SKM-1 (cell line): Measurements from ENCODE around the gene HYAL2.

Experiments used
- DNase-seq: peaks from one replicate; lab custom pipeline; 2025; ENCODE audit not compliant: unreplicated experiment; lab: John Stamatoyannopoulos, UW

The HYAL2 gene, protein sequence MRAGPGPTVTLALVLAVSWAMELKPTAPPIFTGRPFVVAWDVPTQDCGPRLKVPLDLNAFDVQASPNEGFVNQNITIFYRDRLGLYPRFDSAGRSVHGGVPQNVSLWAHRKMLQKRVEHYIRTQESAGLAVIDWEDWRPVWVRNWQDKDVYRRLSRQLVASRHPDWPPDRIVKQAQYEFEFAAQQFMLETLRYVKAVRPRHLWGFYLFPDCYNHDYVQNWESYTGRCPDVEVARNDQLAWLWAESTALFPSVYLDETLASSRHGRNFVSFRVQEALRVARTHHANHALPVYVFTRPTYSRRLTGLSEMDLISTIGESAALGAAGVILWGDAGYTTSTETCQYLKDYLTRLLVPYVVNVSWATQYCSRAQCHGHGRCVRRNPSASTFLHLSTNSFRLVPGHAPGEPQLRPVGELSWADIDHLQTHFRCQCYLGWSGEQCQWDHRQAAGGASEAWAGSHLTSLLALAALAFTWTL

DNA sequence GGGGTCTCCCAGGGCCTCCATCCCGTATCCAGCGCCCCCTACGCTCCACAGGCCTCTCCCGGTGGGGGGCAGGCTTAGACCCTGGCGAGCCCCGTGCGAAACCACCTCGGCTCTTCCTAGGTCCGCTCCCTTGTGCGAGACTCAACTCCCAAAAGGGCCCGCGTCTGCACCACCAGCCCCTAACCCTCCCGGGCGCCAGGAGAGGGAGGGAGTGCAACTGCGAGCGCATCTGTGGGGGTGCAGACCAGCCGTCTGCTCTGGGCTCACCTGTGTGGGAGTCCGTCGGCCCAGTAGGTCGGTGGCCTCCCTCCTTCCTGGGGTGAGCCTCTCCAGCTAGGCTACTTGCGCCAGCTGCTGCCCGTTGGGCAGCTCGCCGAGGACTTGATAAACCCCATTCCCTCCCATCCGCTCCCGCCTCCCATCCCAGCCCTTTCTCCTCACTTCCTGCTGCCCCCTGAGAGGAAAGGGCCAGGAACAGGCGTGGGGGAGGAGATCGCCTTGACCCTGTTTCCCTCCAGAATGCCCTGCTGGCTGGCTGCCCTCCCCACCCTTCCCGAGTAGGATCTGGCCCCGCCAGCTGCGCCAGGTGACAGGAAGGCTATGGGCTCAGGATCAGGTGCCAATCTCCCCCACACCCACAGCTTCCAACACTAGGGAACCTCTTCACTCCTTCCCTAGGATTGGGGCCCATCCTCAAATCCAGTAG lies at the start of gene HYAL2:
HYAL2 (minus strand) TSS at position 360 of the 706 bp plus-strand sequence. CDS start 2,256 bp downstream, outside the sequence.
- no peak for DNase-seq

DNA sequence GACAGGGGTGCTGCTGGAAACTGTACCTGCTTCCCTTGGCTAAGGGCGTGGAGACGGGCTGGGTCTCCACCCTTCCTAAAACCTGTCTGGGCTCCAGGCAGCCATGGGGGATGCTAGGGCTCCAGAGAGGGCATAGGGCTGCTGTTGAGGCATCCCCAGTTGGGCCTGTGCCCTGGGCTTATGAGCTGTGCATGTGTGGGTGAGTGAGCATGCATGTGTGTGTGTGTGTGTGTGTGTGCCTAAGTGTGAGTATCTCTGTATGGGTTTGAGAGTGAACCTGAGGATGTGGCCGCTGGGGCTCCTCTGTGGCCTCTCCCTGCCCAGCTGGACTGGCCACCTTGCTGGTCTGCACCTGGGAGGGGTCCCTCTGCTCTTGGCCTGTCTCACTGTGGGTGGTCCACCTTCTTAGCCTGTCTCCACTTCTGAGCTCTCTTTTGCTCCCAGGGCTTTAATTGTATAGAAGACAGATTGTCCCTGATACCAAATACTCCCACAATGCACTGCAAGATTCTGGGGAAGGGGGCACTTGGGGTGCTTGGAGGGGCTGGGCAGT lies 48.7 kb upstream of the HYAL2 start:
- DNase-seq: no peak

DNA sequence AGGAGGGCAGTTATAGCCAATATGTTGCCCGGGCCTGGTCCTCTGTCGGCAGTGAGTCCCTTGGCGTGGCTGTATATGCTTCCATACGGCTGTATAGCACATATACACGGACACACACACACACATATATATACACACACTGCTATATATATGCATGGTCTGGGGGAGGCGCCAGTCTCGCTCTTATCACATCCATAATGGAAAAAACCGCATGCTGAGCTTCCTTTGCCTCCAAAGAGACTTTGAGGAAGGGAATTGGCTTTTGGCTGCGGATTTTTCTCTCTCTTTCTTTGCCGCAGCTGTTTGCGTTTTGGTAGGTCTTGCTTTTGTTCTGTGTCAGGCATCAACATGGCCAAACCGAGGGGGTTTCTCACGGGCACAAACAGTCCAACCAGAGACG lies 48.0 kb upstream of the HYAL2 start:
- DNase-seq: no peak

DNA sequence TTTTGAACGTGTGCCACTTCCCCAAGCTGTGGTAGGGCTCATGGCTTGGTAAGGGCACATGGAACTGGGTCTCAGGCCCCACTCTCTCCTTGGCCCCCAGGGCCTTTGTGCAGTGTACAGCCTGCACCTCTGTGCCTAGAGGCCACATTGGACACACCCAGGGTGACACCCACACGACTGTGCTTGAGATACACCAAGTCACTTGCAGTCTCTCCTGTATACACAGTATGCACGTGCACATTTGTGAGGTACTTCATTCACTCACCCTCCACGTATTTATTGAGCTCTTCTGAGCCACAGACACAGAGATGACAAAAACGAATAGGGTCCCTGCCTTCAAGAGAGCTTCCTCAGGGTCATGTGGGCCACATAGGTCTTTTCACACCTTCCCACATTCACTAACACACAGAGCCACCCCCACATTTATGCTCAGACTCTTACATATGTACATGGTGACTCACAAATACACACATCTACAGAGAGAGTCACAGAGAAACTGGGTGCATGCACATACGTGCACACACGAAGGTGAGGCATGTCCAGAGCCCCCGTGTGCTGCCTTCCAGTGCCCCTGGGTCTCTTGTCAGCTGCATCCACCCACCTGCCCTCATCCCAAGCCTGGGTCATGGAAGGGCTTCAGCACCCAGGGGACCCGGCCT lies 46.6 kb upstream of the HYAL2 start:
- DNase-seq: no peak

DNA sequence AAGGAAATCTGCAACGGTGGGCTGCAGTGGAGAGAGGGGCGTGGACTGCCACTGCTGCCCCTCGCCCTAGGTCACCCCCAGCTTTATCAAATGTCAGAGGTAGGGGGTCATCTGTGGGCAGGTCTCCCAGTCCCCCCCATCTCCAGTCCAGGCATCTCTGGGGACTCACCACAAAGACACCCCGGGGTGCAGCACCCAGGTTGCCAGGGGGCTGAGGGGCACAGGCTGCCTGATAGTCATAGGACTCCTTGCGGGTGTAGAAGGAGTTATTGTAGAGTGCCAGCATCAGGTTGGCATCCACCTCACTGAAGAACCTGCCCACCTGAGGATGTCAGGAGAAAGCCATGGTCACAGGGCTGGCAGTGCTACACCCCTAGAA lies 43.3 kb upstream of the HYAL2 start:
- no peak for DNase-seq

DNA sequence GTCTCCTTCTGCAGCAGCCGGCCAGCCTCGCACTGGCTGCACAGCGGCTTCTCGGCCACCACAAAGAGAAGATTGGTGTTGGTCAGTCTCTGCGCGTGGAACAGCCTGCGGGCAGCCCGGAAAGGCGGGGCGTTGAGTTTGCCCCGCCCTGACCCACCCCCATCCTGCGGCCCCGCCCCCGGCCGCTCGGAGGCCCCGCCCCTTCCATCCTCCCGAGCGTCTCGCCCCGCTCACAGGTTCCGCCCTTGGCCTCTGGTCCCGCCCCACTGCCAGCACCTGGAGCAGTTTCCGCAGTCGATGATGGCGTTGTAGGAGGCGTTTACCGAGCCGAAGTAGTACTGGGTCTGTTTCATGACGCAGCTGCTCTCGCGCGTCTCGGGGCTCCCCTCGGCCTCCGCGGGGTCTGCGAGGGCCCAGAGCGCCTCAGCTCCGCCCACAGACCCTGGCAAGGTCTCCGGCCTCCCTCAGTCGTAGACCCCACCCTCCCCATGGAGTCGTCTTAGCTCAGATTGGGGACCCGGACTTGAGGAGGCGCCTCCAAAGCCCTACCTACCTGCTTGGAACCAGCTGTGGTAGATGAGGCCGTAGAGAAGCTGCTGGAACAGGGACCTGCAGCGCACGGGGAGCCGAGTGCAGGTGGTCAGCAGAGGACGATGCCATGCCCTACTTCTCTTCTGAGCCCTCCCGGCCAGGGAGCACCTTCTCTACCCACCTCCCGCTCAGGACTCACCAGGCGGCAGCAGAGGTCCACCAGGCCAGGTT lies 42.7 kb upstream of the HYAL2 start:
- peak; percentile 34 for DNase-seq

DNA sequence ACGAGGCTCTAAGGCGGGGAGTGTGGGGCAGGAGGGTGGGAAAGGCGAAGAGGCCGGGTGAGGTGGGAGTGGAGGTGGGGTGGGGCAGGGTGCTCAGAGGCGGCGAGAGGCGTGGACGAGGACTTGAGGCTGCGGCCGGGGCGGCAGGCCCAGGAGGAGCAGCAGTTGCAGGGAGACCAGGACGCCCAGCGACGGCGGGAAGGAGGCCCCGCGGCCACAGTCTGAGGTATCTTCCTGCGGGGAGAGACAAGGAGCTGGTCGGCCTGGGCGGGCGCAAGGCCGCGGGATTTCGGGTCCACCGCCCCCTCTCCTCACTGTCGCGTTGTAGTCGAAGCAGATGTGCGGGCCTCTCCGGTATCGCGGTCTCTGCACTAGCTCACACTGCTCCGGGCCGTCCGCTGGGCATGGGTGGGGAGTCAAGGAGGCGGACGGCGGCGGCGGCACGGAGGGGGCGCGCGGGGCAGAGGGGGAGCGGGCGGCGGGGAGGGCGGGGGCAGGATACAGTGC lies 42.1 kb upstream of the HYAL2 start:
- no peak for DNase-seq

DNA sequence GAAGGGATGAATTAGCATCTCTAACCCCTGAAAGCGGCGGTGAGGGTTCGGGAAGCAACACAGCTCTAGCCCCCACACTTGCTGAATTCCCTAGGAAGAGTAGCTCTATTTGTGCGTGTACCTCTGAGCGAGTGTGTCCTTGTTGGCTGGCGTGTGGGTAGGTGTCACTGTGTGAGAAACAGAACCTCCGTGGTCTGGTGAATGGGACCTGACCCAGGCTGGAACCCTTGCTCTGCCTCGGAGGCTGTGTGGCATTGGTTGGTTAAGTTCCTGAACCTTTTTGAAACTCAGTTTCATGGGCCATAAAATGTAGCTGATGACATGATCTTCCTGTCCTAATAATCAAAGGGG lies 37.2 kb upstream of the HYAL2 start:
- no peak for DNase-seq

DNA sequence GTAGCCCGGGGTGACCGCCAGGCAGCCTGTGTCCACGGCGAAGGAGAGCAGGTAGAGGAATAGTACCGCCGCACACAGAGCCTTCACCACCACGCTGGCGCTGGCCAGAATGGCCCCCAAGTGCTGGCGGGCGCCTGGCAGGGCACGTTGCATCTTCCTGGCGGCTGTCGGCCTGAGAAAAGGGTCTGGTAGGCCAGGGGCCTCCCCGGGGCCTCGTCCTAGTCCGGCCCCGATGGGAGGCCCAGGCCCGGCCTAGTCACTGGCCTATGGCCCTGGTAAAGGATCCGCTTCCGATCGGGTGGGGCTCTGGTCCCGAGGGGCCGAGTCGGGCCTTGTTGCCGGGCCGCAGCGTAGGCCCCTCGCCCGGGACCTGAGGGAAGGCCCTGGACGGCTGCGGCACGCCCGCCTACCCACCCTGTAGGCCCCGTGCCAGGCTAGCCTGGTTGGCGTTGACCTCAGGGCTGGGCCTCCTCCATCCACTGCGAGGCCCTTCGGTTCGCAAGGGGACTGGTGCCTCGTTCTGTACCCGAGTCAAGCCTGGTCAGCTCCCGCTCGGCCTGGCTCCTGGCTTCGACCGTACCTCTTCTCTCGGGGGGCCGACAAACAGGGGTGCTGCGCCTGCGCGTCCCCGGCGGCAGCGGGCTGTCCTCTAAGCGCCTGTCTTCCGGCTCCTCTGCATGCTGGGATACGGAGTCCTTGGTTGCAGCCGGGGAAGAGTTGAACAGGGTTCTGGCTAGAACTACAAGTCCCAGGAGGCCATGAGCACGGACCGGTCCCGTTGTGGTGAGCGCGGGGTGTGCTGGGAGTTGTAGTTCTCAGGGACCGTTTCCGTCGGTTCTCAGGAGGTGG lies 36.6 kb upstream of the HYAL2 start, which contains the start of gene TMEM115:
TMEM115 (minus strand) TSS at position 611 of the 849 bp plus-strand sequence; CDS start at position 153, 458 bp downstream.
- DNase-seq: peak; percentile 97

DNA sequence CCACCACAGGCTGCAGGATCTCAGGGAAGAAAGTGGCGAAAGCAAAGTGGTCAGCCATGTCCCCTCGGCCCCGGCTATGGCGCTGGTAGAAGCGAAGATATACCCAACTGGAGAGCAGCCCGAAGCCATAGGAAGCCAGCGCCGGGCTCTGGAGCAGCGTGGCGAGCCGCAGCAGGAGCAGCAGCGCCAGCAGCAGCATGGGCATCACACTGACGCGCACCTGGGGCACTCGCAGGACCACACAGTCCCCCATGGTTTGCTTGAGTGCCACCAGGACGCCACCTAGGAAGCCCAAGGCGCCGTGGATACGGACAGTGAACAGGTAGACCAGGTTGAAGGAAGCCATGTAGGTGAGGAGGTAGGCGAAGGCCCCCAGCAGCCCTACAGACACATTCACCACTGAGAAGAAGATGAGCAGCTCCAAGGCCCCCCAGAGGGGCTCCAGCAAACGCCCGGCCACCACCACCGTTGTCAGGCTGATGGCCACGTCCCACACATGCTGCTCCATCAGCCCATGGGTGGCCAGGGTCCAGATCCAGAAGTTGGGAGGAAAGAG lies 35.9 kb upstream of the HYAL2 start:
- no peak for DNase-seq

DNA sequence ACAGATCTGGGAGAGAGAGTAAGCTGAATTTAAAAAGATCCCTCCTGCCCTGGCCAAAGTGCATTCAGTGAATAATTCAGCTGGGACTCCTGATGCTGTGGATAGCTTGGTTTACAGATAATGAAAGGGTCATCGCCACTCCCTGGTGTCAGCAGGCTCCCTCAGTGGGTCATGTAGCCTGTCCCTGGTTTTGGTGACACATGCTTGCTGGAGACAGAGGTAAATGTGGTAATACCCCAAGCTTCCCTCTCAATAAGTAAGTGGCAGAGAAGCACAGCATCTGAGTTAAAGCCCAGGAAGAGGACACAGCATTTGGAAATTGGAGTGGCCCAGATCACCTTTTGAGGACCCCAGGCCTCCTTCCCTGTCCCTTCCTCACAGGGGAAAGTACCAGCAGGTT lies 34.9 kb upstream of the HYAL2 start:
- DNase-seq: no peak

DNA sequence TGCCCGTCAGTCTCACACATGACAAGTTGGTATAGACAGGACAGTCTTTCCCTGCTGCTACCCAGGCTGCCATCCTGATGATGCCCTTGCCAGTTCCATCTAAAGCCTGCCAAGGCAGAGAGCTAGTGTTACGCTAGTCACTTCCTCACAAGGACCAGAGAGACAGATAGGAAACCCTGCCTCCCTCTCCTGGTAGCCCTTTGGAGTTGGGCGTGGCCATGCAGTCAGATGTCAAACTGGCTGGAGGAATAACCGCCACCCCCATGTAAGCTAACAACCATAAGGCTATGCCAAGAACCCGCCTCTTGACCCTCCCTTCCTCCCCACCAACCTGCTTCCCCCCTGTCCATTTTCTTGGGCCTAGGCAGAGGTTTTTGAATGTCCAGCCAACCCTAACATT lies 34.0 kb upstream of the HYAL2 start:
- no peak for DNase-seq

DNA sequence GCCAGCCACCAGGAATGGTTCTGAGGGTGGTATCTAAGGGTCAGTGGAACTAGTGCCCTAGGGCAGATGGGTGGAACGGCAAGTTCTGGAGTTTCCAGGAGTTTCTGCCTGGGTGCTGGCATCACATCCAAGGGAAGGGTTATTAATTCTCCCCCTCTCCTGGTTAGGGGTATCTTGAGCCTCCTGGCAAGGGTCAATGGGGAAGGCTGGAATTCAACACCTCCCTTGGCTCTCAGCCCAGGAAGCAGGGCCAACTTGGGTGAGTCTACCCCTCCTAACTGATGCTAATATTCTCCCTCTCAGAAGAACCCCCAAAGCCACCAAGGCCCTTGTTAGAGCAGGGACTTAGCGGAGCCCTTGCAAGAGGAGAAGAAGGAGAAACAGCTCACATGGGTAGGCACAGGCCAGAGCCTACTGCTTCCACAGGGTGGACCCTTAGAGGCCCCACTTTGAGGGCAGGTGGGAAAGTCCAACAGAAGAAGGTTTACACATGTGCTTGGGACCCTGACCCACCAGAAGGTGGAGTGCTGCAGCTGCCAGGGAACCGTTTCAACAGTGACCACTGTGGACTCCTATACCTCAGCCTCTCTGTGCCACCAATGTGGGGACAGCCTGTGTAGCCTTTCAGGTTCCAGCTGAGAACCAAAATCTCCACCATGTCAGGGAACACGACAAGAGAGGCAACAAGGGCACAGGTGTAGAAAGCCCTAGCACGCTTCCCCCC lies 33.4 kb upstream of the HYAL2 start:
- DNase-seq: no peak

DNA sequence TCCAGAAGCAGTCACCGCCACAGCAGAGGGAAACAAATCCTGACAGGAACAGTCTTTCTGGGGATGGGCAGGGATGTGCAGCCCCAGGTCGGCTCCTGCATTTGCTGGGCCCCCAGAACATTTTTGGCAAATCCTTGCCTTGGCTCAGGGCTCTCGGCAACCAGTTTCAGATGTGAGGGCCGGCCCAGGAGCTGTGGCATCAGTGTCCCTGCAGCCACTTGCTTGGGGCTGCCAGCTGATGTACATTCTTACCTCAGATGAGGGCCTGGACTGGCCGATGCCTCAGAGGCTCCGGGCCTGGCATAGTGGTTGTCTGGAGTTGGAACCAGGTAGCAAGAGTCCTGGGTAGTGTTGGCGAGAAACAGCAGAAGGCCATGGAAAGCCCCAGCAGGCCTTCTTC lies 32.3 kb upstream of the HYAL2 start:
- DNase-seq: no peak

DNA sequence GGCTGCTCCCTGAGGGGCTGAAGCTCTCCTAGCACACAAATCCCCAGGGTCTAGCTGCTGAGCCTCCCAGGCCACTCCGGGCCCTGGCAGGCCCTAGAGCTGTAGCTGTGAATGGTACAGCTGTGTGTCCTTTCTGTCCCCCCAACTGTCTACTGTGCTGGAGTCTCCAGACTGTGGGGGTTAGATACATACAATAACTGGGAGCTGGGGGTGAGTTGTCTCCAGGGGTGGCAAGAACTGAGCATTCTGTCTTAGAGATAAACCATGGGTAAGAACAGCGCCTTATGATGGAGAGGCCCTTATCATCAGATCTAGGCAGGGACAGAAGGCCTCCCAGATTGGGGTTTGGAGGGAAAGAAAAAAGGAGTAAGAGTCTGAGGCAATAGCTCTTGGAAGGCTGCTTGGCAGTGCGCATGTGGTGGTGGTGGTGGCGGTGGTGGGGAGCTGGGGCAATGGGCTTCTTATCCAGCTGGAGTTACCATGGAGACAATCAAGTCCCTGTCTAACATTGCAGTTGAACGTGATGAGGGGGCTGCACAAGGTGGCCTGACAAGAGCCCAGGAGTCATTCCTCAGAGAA lies 31.7 kb upstream of the HYAL2 start:
- no peak for DNase-seq

DNA sequence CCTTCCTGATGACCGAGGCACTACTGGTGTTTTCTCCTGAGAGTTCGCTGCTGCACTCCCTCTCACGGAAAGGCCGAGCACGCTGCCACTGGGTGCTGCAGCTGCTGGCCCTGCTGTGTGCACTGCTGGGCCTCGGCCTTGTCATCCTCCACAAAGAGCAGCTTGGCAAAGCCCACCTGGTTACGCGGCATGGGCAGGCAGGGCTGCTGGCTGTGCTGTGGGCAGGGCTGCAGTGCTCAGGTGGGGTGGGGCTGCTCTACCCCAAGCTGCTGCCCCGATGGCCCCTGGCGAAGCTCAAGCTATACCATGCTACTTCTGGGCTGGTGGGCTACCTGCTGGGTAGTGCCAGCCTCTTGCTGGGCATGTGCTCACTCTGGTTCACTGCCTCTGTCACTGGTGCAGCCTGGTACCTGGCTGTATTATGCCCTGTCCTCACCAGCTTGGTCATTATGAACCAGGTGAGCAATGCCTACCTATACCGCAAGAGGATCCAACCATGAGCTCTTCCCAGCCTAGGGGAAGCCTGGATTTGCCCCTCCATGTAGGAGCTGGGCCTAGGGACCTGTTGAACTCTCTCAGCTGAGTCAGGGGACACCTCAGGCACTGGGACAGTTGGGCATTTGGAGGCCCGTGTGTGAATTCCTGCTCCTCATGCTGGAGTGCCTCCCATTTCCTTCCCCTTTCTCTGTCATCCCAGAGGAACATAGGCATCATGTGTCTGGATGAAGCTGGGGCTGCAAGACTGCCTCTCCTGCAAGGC lies 30.9 kb upstream of the HYAL2 start:
- DNase-seq: no peak

DNA sequence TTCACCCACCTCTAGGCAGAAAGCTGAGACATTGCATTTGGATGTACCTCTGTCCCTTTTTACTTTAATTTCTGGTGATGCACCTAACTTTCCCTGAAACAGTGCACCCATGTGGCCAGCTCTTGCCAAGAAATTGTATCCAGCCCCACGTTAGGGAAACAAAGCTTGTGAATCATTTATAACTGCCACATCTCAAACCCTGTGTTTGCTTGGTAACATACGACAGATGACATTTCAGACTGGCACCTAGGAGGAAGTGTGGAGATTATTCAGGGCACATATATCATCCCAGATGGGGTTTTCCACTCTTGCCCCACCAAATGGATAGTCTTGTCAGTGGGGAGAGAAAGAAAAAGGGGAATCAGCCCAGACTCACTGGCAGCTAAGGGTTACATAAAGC lies 30.2 kb upstream of the HYAL2 start:
- no peak for DNase-seq

DNA sequence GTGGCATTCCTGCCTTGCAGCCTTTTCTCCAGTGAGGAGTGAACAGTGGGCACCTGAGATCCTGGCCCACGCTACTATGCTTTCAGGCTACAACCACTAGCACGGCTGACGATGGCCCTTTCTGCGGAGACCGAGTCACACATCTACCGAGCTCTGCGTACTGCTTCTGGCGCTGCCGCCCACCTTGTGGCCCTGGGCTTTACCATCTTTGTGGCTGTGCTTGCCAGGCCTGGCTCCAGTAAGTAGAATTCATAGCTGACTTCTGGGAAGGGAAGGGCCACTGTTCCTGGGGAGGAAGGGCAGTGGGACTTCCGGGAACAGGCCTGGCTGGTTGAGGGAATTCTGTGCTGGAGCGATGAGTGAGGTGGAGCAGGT lies 28.8 kb upstream of the HYAL2 start:
- DNase-seq: no peak
